SK-N-SH treated with all-trans-retinoic acid at 6 μM for 48 hours (cell line): ENCODE measurements around the gene SOCS1.

Experiments
- ATAC-seq: fragments of 200-7000 bp; cut with Tn5 transposase; 3 replicates; pipeline ENCODE4 v1.9.1; 2020; ENCODE audit warnings: mild to moderate bottlenecking, moderate library complexity
- BACH2 ChIP-seq: fragments of 250-450 bp; sonication (Bioruptor Pico); IDR thresholded peaks from 2 replicates; pipeline ENCODE4 v1.9.0; 2021; ENCODE audit warnings: mild to moderate bottlenecking, borderline replicate concordance
- CREB5 ChIP-seq: fragments of 250-450 bp; sonication (Bioruptor Pico); IDR thresholded peaks from 2 replicates; pipeline ENCODE4 v1.5.1; 2020; ENCODE audit warnings: low read depth, mild to moderate bottlenecking, moderate library complexity
- ESRRG ChIP-seq: fragments of 250-450 bp; sonication (Bioruptor Pico); IDR thresholded peaks from 2 replicates; pipeline ENCODE4 v1.6.1; 2021; ENCODE audit warnings: mild to moderate bottlenecking
- GLIS3 ChIP-seq: fragments of 250-450 bp; sonication (Bioruptor Pico); IDR thresholded peaks from 2 replicates; pipeline ENCODE4 v1.5.0; 2020; ENCODE audit warnings: mild to moderate bottlenecking, moderate library complexity
- ISL1 ChIP-seq: fragments of 250-450 bp; sonication (Bioruptor Pico); IDR thresholded peaks from 2 replicates; pipeline ENCODE4 v2.1.2; 2022; ENCODE audit warnings: mild to moderate bottlenecking, moderate library complexity
- OSR1 ChIP-seq: fragments of 250-450 bp; sonication (Bioruptor Pico); IDR thresholded peaks from 2 replicates; pipeline ENCODE4 v1.8.0; 2022; ENCODE audit warnings: moderate library complexity, mild to moderate bottlenecking, inconsistent platforms
- PATZ1 ChIP-seq: fragments of 250-450 bp; sonication (Bioruptor Pico); IDR thresholded peaks from 2 replicates; pipeline ENCODE4 v1.8.0; 2020; ENCODE audit warnings: mild to moderate bottlenecking, moderate library complexity, borderline replicate concordance
- PPARA ChIP-seq: fragments of 250-450 bp; sonication (Bioruptor Pico); IDR thresholded peaks from 2 replicates; pipeline ENCODE4 v1.5.0; 2020; ENCODE audit warnings: mild to moderate bottlenecking, borderline replicate concordance
- RARB ChIP-seq: fragments of 250-450 bp; sonication (Bioruptor Pico); IDR thresholded peaks from 2 replicates; pipeline ENCODE4 v1.8.0; 2021; ENCODE audit warnings: mild to moderate bottlenecking, moderate library complexity
- SNAI2 ChIP-seq: fragments of 250-450 bp; sonication (Bioruptor Pico); IDR thresholded peaks from 2 replicates; pipeline ENCODE4 v1.5.0; 2020; ENCODE audit warnings: mild to moderate bottlenecking, moderate library complexity
- TOX ChIP-seq: fragments of 250-450 bp; sonication (Bioruptor Pico); IDR thresholded peaks from 2 replicates; pipeline ENCODE4 v1.8.0; 2021; ENCODE audit warnings: mild to moderate bottlenecking, moderate library complexity, borderline replicate concordance
- ZFP3 ChIP-seq: fragments of 250-450 bp; sonication (Bioruptor Pico); IDR thresholded peaks from 2 replicates; pipeline ENCODE4 v1.5.0; 2020; ENCODE audit warnings: mild to moderate bottlenecking, moderate library complexity
- ZFP30 ChIP-seq: fragments of 450-650 bp; formaldehyde crosslinking; IDR thresholded peaks from 2 replicates; pipeline ENCODE4 v1.5.0; 2022; ENCODE audit warnings: mild to moderate bottlenecking, moderate library complexity
- ZNF565 ChIP-seq: fragments of 450-650 bp; formaldehyde crosslinking; conservative IDR thresholded peaks from 2 replicates; pipeline ENCODE4 v1.5.0; 2020; ENCODE audit warnings: low read depth, mild to moderate bottlenecking, moderate library complexity
- ZNF70 ChIP-seq: fragments of 450-650 bp; formaldehyde crosslinking; IDR thresholded peaks from 2 replicates; pipeline ENCODE4 v1.5.0; 2020; ENCODE audit warnings: mild to moderate bottlenecking, moderate library complexity
- ZNF8 ChIP-seq: fragments of 450-650 bp; formaldehyde crosslinking; IDR thresholded peaks from 2 replicates; pipeline ENCODE4 v1.5.0; 2020; ENCODE audit warnings: mild to moderate bottlenecking, moderate library complexity
- TF ChIP-seq, protein P1 (sequence below): fragments of 250-450 bp; sonication (Bioruptor Pico); IDR thresholded peaks from 2 replicates; pipeline ENCODE4 v1.5.0; 2020; ENCODE audit warnings: mild to moderate bottlenecking, moderate library complexity
- TF ChIP-seq, protein P2 (sequence below): fragments of 250-450 bp; sonication (Bioruptor Pico); IDR thresholded peaks from 2 replicates; pipeline ENCODE4 v1.5.1; 2021; ENCODE audit warnings: mild to moderate bottlenecking, moderate library complexity
- TF ChIP-seq, protein P3 (sequence below): fragments of 250-450 bp; sonication (Bioruptor Pico); IDR thresholded peaks from 2 replicates; pipeline ENCODE4 v1.8.0; 2021; ENCODE audit warnings: low read depth, mild to moderate bottlenecking, moderate library complexity, borderline replicate concordance

SOCS1 gene

GRCh38 chr16:11211977-11212797, 43.8 kb downstream of the SOCS1 start:
- TF ChIP-seq PATZ1 (no peak), ZNF70 (no peak), RARB (CRISPR knock-in tag) (no peak), BACH2 (CRISPR knock-in tag) (no peak), ZFP3 (CRISPR knock-in tag) (no peak), TOX (CRISPR knock-in tag) (no peak), GLIS3 (CRISPR knock-in tag) (no peak), CREB5 (CRISPR knock-in tag) (no peak), OSR1 (CRISPR knock-in tag) (no peak), ISL1 (CRISPR knock-in tag) (no peak), ZFP30 (CRISPR knock-in tag) (no peak)
- TF ChIP-seq, protein P1, sequence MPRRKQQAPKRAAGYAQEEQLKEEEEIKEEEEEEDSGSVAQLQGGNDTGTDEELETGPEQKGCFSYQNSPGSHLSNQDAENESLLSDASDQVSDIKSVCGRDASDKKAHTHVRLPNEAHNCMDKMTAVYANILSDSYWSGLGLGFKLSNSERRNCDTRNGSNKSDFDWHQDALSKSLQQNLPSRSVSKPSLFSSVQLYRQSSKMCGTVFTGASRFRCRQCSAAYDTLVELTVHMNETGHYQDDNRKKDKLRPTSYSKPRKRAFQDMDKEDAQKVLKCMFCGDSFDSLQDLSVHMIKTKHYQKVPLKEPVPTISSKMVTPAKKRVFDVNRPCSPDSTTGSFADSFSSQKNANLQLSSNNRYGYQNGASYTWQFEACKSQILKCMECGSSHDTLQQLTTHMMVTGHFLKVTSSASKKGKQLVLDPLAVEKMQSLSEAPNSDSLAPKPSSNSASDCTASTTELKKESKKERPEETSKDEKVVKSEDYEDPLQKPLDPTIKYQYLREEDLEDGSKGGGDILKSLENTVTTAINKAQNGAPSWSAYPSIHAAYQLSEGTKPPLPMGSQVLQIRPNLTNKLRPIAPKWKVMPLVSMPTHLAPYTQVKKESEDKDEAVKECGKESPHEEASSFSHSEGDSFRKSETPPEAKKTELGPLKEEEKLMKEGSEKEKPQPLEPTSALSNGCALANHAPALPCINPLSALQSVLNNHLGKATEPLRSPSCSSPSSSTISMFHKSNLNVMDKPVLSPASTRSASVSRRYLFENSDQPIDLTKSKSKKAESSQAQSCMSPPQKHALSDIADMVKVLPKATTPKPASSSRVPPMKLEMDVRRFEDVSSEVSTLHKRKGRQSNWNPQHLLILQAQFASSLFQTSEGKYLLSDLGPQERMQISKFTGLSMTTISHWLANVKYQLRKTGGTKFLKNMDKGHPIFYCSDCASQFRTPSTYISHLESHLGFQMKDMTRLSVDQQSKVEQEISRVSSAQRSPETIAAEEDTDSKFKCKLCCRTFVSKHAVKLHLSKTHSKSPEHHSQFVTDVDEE (CRISPR knock-in tag) = no peak
- ATAC-seq = no peak

DNA sequence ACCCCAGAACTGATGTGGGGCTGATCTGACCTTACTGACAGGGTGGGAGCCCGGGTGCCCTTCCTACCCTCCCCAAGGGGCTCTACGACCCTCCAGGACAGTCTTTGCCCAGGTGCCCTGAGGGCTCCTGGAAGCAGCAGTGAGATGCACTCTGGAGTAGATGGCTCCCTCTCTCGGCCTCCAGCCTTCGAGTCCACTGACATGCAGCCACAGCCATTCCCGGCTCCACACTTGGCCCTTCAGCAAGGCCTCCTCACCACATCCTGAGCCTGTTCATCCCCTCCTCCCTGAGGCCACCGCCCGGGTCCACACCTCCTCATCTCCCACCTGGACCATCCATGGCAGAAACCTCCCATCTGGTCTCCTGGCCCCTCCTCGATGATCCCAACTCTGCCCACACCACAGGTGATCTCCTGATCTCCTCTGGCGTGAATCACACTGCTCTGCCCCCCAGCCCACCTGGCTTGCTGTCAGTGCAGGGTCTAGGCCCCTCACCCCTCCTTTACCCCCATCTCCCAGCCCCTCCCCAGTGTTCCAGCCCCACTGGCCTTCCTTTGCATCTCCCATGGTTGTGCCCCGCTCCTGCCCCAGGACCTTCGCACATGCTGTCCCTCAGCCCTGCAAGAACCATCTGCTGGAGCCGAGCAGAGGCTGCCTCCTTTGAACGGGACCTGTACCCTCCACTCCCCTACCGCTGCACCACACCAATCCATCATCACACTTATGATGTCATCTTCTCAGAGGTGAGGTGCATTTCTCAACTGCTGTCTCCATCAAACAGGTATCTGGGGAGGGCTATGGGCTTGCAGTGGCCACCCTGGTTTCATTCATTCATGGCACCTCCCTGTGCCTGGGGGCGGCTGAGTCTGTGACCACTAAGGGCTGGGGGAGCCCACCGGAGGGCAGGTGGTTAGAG, 44.7 kb downstream of the SOCS1 start:
- TF ChIP-seq ZFP3 (CRISPR knock-in tag) (no peak), SNAI2 (CRISPR knock-in tag) (no peak), OSR1 (CRISPR knock-in tag) (no peak), PATZ1 (no peak), ZNF8 (CRISPR knock-in tag) (no peak), ZNF70 (no peak), ZNF565 (CRISPR knock-in tag) (no peak), PPARA (CRISPR knock-in tag) (no peak), ESRRG (CRISPR knock-in tag) (no peak)
- TF ChIP-seq, protein P2, sequence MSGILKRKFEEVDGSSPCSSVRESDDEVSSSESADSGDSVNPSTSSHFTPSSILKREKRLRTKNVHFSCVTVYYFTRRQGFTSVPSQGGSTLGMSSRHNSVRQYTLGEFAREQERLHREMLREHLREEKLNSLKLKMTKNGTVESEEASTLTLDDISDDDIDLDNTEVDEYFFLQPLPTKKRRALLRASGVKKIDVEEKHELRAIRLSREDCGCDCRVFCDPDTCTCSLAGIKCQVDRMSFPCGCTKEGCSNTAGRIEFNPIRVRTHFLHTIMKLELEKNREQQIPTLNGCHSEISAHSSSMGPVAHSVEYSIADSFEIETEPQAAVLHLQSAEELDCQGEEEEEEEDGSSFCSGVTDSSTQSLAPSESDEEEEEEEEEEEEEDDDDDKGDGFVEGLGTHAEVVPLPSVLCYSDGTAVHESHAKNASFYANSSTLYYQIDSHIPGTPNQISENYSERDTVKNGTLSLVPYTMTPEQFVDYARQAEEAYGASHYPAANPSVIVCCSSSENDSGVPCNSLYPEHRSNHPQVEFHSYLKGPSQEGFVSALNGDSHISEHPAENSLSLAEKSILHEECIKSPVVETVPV = no peak
- TF ChIP-seq, protein P3, sequence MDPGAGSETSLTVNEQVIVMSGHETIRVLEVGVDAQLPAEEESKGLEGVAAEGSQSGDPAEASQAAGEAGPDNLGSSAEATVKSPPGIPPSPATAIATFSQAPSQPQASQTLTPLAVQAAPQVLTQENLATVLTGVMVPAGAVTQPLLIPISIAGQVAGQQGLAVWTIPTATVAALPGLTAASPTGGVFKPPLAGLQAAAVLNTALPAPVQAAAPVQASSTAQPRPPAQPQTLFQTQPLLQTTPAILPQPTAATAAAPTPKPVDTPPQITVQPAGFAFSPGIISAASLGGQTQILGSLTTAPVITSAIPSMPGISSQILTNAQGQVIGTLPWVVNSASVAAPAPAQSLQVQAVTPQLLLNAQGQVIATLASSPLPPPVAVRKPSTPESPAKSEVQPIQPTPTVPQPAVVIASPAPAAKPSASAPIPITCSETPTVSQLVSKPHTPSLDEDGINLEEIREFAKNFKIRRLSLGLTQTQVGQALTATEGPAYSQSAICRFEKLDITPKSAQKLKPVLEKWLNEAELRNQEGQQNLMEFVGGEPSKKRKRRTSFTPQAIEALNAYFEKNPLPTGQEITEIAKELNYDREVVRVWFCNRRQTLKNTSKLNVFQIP (CRISPR knock-in tag) = no peak
- ATAC-seq = peak; percentile 56
